HUDEP-2 (cell line): ENCODE data around the gene FKBP4.
A peak's percentile ranks its signal among the peaks of the same experiment; 100 is the strongest.

ENCODE experiments used
- DNase-seq, 76 experiments: peaks; one replicate each; lab custom pipeline; 2025; ENCODE audit not compliant: unreplicated experiment in 76 of 76; lab: John Stamatoyannopoulos, UW

FKBP4 gene

GRCh38 chr12:2842948-2843347, 48.2 kb downstream of the FKBP4 start:
- no peak for DNase-seq

GRCh38 chr12:2844786-2845185, 50.0 kb downstream of the FKBP4 start:
- DNase-seq: no peak

DNA sequence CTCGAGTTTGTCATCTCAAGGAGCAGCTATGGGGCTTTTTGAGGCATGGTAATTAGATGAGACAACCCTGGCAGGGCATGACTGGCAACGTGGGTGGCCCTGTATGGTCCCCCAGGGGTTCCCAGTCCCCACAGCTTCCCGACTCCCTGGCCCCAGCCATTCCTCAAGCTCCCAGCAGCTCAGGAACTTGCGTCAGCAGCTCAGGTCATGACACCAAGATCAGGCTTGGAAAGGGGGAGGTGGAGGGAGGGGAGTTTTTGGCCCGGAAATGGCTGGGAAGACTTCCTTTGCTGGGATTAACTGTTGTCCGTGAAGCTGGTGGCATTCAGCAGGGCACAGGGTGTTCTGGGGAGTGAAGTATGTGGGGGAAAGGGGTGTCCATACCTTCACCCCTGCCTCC, 50.5 kb downstream of the FKBP4 start:
- no peak for DNase-seq

DNA sequence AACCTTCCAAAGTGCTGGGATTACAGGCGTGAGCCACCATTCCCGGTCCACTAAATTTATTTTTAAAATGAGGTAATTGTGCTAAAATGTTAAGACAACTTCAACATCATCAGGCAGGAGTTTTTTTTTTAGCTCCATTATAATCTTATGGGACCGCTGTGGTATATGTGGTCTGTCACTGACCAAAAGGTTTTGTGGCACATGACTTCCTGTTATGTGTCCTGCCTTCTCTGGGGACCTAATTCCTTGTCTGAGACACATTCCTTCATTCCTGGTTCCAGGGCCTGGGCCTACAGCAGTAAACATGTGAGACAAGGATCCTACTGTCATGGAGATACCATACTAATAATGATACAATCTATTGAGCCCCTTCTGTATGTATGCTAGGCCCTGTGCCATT, 57.2 kb downstream of the FKBP4 start:
- no peak for DNase-seq

GRCh38 chr12:2853626-2854025, 58.9 kb downstream of the FKBP4 start:
- DNase-seq: peak in 65 of 76 experiments; percentile 8 to 72 (median 51)
